ENCODE results near the gene TMEM72.

TMEM72 gene

DNA sequence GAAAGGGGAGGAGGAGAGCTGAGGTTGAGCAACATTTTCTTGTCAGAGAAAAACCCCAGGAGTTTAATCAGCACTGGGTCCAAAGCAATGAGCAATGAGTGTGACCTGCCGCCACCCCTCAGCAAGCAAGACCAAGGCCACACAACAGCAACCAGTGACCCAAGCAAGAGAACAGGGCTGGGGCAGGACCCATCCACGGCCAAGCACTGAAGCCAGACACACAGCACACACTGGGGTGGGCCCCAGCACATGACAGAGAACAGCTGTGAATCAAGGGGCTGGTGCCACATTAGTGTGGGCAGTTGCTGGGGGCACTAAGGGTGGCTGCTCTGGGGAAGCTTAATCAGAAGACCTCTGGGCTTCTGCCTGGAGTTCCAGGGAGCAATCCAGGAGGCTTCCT, 16.2 kb downstream of the TMEM72 start:
- peaks cover 0 to 2% of the 10 kb centered on the region in 2 donors for H3K27me3 ChIP-seq (ENCODE audit: control insufficient read depth in 1 of 2, insufficient read depth in 2 of 2, low read length in 2 of 2)
- no peak overlapping the region for H3K9ac ChIP-seq (ENCODE audit: low read length in 2 of 2)
- no peak overlapping the region for H3K27ac ChIP-seq (ENCODE audit: low read length)
- peaks cover 1% of the 10 kb centered on the region for H3K4me1 ChIP-seq (ENCODE audit: control insufficient read depth, insufficient read depth, low read length)
- no peaks in the 10 kb centered on the region for H3K9me3 ChIP-seq (ENCODE audit: control insufficient read depth in 2 of 2, low read length in 2 of 2)
- no peak overlapping the region for H3K4me3 ChIP-seq (ENCODE audit: low read length in 2 of 2)
- no peaks in the 10 kb centered on the region for H3K36me3 ChIP-seq (ENCODE audit: control insufficient read depth in 2 of 2, insufficient read depth in 2 of 2, low read length in 2 of 2)

DNA sequence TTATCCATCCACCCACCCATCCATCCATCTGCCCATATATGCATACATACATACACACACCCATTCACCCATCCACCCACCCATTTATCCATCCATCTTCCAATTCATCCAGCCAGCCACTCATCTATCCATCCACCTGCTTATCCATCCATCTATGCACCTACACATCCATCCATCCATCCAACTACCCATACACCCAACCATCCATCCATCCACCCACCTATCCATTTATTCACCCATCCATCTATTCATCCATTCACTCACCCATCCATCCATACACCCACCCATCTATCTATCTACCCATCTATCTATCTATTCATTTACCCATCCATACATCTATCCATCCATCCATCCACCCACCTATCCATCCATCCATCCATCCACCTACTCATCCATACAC, 17.3 kb downstream of the TMEM72 start:
- Histone ChIP-seq H3K9me3 (ENCODE audit: control insufficient read depth in 2 of 2, low read length in 2 of 2) (no peaks in the 10 kb centered on the region), H3K36me3 (ENCODE audit: control insufficient read depth in 2 of 2, insufficient read depth in 2 of 2, low read length in 2 of 2) (no peaks in the 10 kb centered on the region), H3K27me3 (ENCODE audit: control insufficient read depth in 1 of 2, insufficient read depth in 2 of 2, low read length in 2 of 2) (peaks cover 0 to 2% of the 10 kb centered on the region in 2 donors), H3K27ac (ENCODE audit: low read length) (no peak overlapping the region), H3K4me3 (ENCODE audit: low read length in 2 of 2) (no peak overlapping the region), H3K4me1 (ENCODE audit: control insufficient read depth, insufficient read depth, low read length) (peaks cover 11% of the 10 kb centered on the region), H3K9ac (ENCODE audit: low read length in 2 of 2) (no peak overlapping the region)

DNA sequence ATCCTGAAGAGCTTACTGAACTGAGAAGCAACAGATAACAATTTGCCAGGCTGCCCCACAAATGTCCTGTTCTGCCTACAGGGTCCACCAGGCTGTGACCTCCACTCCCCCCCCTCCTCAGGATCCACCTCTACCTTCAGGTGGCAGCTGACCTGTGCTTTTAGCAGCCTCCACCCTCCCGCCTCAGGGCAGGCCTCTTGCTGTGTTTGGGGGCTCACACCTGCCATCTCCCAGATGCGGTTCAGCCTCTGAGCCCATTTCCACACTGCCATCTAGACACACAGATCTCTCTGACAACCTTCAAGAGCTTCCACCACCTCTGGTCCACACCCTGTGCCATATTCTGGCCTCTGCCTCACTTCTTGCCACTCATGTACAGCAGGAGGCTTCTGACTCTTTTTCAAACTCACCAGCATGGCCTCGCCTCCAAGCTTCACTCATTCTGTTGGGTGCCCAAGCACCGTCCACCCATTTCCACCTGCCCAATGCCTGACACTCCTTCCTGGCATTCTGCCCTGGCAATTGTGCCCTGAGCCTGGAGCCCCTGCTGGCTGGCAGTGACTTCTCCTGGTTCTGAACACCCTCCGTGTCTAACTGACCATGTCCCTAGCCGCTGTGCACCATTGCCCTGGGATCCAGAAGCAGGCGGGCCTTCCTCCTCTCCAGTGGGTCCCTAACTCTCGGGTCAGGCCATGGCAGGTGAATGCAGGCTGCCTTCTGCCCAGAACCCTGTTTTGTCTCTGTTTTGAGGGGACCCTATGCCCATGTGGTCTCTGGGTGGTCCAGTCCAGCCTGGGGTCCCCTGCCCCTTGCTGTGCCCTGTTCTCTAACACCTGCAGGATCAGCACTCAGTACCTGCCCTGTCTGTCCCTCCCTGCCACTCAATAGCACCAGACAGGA, 18.5 kb downstream of the TMEM72 start:
- Histone ChIP-seq H3K4me1 (ENCODE audit: control insufficient read depth, insufficient read depth, low read length) (peaks cover 11% of the 10 kb centered on the region), H3K9me3 (ENCODE audit: control insufficient read depth in 2 of 2, low read length in 2 of 2) (no peaks in the 10 kb centered on the region), H3K36me3 (ENCODE audit: control insufficient read depth in 2 of 2, insufficient read depth in 2 of 2, low read length in 2 of 2) (no peaks in the 10 kb centered on the region), H3K27me3 (ENCODE audit: control insufficient read depth in 1 of 2, insufficient read depth in 2 of 2, low read length in 2 of 2) (peaks cover 0 to 2% of the 10 kb centered on the region in 2 donors), H3K9ac (ENCODE audit: low read length in 2 of 2) (no peak overlapping the region), H3K27ac (ENCODE audit: low read length) (no peak overlapping the region), H3K4me3 (ENCODE audit: low read length in 2 of 2) (no peak overlapping the region)

DNA sequence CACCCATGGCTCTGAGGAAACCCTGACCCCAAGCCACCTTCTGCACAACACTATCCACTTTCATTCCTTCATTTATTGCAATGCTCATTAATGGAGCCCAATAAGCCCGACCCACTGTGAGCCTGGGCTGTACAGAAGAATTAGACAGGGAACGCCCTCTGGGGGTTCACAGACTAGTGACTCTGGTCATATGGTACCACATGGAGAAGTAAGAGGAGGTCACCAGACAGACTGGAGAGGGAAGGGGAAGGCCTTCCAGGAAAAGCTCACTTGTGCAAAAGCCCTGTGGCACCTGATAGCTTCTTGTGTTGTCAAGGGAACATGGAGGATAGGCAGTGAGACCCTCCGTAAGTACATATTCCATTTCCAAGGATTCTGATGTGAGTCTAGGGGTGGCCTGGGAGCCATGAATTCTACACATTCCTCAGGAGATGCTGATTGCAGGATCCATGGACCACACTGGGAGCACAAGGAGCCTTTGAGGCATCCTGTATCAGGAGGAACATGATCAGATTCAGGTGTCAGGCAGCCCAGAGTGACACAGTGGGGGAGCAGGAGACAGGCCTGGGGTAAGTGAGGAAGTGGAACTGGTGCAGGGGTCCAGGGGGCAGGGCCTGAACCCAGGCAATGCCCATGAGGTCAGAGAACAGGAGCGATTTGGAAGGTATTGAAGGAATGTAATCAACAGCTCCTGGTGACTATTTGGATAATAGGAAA, 19.9 kb downstream of the TMEM72 start:
- H3K27ac ChIP-seq (ENCODE audit: low read length): no peak overlapping the region
- H3K4me1 ChIP-seq (ENCODE audit: control insufficient read depth, insufficient read depth, low read length): peaks cover 22% of the 10 kb centered on the region
- no peaks in the 10 kb centered on the region for H3K36me3 ChIP-seq (ENCODE audit: control insufficient read depth in 2 of 2, insufficient read depth in 2 of 2, low read length in 2 of 2)

DNA sequence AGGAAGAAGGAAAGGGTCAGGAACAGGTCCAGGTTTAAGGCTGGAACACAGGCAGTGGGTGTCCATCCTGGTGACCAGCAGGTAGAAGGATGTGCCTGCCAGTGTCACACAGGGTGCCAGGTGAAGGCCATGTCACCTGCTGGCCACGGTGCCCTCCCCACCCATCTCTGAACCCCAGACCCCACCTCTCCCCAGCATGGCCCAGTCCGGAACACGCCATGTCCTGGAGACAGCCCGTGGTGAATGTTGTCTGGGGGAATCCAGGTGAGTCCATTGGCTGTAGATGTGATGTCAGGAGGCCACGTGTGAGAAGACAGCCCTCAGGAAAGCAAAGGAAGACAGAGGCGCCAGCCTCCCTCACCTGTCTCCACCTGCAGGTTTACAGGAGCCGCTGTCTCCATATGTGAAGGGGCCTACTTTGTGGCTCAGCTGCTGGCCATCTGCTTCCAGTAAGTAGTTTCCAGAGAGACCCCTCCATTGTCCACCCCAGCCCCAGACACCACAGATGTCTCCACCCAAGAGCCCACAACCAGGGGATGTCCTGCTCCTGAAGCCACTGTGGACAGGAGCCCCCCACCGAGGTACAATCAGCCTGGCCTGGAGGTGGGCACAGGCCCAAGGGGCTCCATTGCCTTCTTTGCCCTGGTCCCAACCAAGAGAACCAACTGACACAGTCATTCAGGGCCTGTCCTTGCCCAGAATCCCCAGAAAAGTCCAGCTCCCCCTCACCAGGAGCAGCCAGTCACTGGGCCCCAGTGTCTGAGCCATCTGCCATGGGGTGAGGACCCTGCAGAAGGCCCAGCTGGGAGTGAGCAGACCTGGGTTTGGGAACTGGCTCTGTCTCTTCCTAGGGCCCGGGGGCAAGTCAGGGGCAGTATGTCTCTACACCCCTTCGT, 20.7 kb downstream of the TMEM72 start:
- no peaks in the 10 kb centered on the region for H3K9me3 ChIP-seq (ENCODE audit: control insufficient read depth in 2 of 2, low read length in 2 of 2)
- no peaks in the 10 kb centered on the region for H3K36me3 ChIP-seq (ENCODE audit: control insufficient read depth in 2 of 2, insufficient read depth in 2 of 2, low read length in 2 of 2)
- peaks cover 25% of the 10 kb centered on the region for H3K4me1 ChIP-seq (ENCODE audit: control insufficient read depth, insufficient read depth, low read length)
- no peak overlapping the region for H3K9ac ChIP-seq (ENCODE audit: low read length in 2 of 2)
- H3K27ac ChIP-seq (ENCODE audit: low read length): no peak overlapping the region
- H3K27me3 ChIP-seq (ENCODE audit: control insufficient read depth in 1 of 2, insufficient read depth in 2 of 2, low read length in 2 of 2): no peaks in the 10 kb centered on the region
- no peak overlapping the region for H3K4me3 ChIP-seq (ENCODE audit: low read length in 2 of 2)

More for the DNA sequence above, 19.9 kb downstream of the TMEM72 start:
- H3K9me3 ChIP-seq (ENCODE audit: control insufficient read depth in 2 of 2, low read length in 2 of 2): no peaks in the 10 kb centered on the region
- H3K9ac ChIP-seq (ENCODE audit: low read length in 2 of 2): no peak overlapping the region
- no peak overlapping the region for H3K4me3 ChIP-seq (ENCODE audit: low read length in 2 of 2)
- H3K27me3 ChIP-seq (ENCODE audit: control insufficient read depth in 1 of 2, insufficient read depth in 2 of 2, low read length in 2 of 2): no peaks in the 10 kb centered on the region

DNA sequence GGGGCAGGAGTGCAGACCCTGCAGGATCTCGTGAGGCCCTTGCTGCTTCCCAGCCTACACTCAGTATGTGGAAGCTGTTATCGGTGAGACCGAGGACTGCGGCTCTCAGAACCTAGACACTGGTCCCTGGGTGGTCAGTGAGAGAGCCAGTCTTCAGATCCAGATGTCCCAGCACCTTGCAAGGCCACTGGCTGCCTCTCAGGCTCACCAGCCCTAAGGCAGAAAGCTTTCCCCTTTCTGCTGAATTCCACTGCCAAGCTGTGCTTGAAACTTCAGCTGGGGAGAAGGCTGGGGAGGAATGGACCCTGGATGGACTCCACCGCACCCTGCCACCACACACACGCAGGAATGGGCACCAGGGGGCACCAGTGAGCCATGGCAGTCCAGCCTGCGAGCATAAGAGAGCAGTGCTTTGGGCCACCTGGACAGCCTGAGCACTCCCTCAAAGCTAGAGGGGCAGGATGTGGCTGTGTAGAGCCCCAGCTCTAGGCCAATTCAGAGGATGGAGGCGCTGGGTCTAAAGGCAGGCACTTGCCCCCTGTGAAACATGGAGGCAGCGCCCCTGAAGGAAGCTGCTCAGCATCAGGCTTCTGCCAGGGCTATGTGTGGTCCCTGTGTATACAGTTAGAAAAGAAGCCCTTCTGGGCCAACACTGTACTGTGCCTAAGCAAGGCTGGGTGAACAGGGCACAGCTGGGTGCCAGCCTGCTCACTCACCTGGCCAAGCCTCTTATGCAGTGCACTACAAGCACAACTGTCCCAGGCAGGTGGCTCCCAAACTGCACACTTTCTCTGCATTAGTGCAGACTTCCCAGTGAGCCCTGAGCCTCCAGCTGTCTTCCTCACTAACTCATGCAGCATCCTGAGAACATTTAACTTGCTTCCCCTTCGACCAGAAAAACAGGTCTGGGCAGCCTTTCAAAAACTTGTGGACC, 21.6 kb downstream of the TMEM72 start:
- Histone ChIP-seq H3K27ac (ENCODE audit: low read length) (no peak overlapping the region), H3K27me3 (ENCODE audit: control insufficient read depth in 1 of 2, insufficient read depth in 2 of 2, low read length in 2 of 2) (no peaks in the 10 kb centered on the region), H3K9me3 (ENCODE audit: control insufficient read depth in 2 of 2, low read length in 2 of 2) (no peaks in the 10 kb centered on the region), H3K9ac (ENCODE audit: low read length in 2 of 2) (no peak overlapping the region), H3K36me3 (ENCODE audit: control insufficient read depth in 2 of 2, insufficient read depth in 2 of 2, low read length in 2 of 2) (no peaks in the 10 kb centered on the region), H3K4me1 (ENCODE audit: control insufficient read depth, insufficient read depth, low read length) (peaks cover 25% of the 10 kb centered on the region), H3K4me3 (ENCODE audit: low read length in 2 of 2) (peak overlapping the region in 1 of 2 donors; percentile 15)

DNA sequence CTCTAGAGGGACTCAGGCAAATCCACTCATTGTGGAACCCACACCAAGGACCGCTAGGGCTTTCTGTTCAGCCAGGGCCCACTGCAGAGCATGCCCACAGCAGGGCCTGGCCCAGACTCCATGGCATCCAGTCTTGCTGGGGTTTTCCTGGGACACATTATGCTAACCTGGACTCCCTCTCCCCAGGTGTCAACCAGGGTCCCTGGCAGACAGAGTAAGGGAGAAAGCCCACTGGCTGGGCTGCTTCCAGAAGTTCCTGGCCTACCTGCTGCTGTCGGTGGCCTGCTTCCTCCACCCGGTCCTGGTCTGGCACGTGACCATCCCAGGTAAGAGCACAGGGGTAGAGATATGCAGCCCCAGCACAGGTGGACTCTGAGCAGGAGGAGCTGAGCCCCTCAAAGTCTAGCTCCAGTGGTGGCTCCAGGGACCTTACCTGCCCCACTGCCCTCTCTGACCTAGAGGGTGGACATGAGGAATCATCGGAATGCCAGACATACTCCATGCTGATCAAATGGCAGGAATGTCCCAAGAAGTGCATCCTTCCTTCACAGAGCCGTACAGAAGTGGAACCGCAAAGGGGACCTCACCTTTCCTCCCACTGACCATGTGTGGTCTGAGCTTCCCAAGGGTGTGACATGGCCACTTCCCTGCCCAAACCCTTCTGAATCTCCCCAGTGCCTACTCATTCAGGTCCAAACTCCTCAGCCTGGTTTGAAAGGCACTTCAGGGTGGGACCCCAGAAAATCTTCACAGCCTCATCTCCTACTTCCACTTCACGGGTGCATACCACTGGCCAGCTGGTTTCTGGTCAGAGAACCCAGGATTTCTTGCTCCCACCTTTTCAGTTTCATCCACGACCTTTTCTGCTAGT, 22.5 kb downstream of the TMEM72 start:
- H3K27me3 ChIP-seq (ENCODE audit: control insufficient read depth in 1 of 2, insufficient read depth in 2 of 2, low read length in 2 of 2): no peaks in the 10 kb centered on the region
- no peak overlapping the region for H3K27ac ChIP-seq (ENCODE audit: low read length)
- no peak overlapping the region for H3K4me3 ChIP-seq (ENCODE audit: low read length in 2 of 2)
- no peaks in the 10 kb centered on the region for H3K36me3 ChIP-seq (ENCODE audit: control insufficient read depth in 2 of 2, insufficient read depth in 2 of 2, low read length in 2 of 2)
- no peak overlapping the region for H3K9ac ChIP-seq (ENCODE audit: low read length in 2 of 2)
- H3K9me3 ChIP-seq (ENCODE audit: control insufficient read depth in 2 of 2, low read length in 2 of 2): no peaks in the 10 kb centered on the region
- H3K4me1 ChIP-seq (ENCODE audit: control insufficient read depth, insufficient read depth, low read length): peaks cover 25% of the 10 kb centered on the region

DNA sequence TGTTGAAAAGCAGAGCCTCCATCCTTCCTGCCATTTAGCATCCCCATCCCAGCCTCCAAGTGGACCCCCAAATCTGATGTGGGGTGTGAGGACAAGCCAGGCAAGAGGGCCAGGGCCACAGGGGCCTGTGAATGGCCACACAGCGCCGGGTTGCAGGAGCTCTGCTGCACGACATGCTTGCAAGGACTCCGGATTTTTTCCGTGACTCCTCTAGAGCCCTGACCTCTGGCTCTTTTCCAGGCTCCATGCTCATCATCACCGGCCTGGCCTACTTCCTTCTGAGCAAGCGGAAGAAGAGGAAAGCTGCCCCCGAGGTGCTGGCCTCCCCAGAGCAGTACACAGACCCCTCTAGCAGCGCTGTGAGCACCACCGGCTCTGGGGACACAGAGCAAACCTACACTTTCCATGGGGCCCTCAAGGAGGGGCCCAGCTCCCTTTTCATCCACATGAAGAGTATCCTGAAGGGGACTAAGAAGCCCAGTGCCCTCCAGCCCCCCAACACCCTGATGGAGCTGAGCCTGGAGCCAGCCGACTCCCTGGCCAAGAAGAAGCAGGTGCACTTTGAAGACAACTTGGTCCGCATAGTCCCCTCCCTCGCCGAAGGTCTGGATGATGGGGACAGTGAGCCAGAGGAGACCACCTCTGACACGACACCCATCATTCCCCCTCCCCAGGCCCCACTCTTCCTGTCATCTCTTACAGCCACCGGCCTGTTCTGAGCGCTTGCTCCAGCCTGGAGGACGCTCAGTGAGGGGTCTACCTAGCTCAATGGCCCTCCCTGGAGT, 23.5 kb downstream of the TMEM72 start:
- no peaks in the 10 kb centered on the region for H3K9me3 ChIP-seq (ENCODE audit: control insufficient read depth in 2 of 2, low read length in 2 of 2)
- H3K4me1 ChIP-seq (ENCODE audit: control insufficient read depth, insufficient read depth, low read length): peaks cover 25% of the 10 kb centered on the region
- no peak overlapping the region for H3K9ac ChIP-seq (ENCODE audit: low read length in 2 of 2)
- H3K36me3 ChIP-seq (ENCODE audit: control insufficient read depth in 2 of 2, insufficient read depth in 2 of 2, low read length in 2 of 2): no peaks in the 10 kb centered on the region
- no peak overlapping the region for H3K27ac ChIP-seq (ENCODE audit: low read length)
- no peak overlapping the region for H3K4me3 ChIP-seq (ENCODE audit: low read length in 2 of 2)
- no peaks in the 10 kb centered on the region for H3K27me3 ChIP-seq (ENCODE audit: control insufficient read depth in 1 of 2, insufficient read depth in 2 of 2, low read length in 2 of 2)

All from stomach smooth muscle (tissue), 2 donors.